Activated B cell treated with CpG ODN at 0.5 μM for 24 hours (primary cell): ENCODE results near the gene EPB41L4B. TPM values are rescaled to one million over a fixed set of nuclear protein-coding genes. Genes with fewer than 3 reads are reported as not detected.

ENCODE experiments used
- ATAC-seq: fragments of 200-7000 bp; cut with Tn5 transposase; one replicate; pipeline ENCODE4 v1.10.0; 2021; ENCODE audit warnings: low read depth, mild to moderate bottlenecking, moderate library complexity
- CTCF ChIA-PET: fragments of 350-600 bp; sonication (Branson Sonifier 250); formaldehyde crosslinking; loops from one replicate; lab custom pipeline; 2021; ENCODE audit warnings: antibody characterized with exemption; lab: Charles Lee
- POLR2A ChIA-PET: fragments of 350-600 bp; sonication (Branson Sonifier 250); formaldehyde crosslinking; loops from one replicate; lab custom pipeline; 2021; ENCODE audit warnings: antibody characterized with exemption; lab: Charles Lee
- DNase-seq: peaks from one replicate; pipeline ENCODE4 v3.0.0; 2022
- H3K27ac Mint-ChIP-seq: one replicate; pipeline ENCODE4 v1.8.0; 2020; ENCODE audit warnings: mixed read lengths
- H3K27me3 Mint-ChIP-seq: one replicate; pipeline ENCODE4 v1.8.0; 2021; ENCODE audit warnings: mixed read lengths
- H3K36me3 Mint-ChIP-seq: one replicate; pipeline ENCODE4 v1.8.0; 2021; ENCODE audit warnings: low read depth, mixed read lengths
- H3K4me1 Mint-ChIP-seq: one replicate; pipeline ENCODE4 v1.8.0; 2021; ENCODE audit warnings: mixed read lengths
- H3K4me3 Mint-ChIP-seq: one replicate; pipeline ENCODE4 v1.8.0; 2020; ENCODE audit warnings: mild to moderate bottlenecking, mixed read lengths
- H3K9me3 Mint-ChIP-seq: one replicate; pipeline ENCODE4 v1.8.0; 2020; ENCODE audit warnings: mixed read lengths
- CTCF ChIP-seq: fragments of 200-600 bp; IDR thresholded peaks from one replicate; pipeline ENCODE4 v1.8.0; 2022; ENCODE audit warnings: antibody characterized with exemption, mild to moderate bottlenecking
- intact Hi-C: fragments of 100-400 bp; cut with micrococcal nuclease; formaldehyde crosslinking; loops from one replicate; pipeline ENCODE4 v1.15.1; 2024
- total RNA-seq: library from RNA; stranded (reverse); gene quantifications from 2 replicates; pipeline ENCODE4 v1.2.3, GENCODE V29; 2022

EPB41L4B gene
- total RNA-seq, 1 donor from 2014 or later: 5.3 TPM

DNA sequence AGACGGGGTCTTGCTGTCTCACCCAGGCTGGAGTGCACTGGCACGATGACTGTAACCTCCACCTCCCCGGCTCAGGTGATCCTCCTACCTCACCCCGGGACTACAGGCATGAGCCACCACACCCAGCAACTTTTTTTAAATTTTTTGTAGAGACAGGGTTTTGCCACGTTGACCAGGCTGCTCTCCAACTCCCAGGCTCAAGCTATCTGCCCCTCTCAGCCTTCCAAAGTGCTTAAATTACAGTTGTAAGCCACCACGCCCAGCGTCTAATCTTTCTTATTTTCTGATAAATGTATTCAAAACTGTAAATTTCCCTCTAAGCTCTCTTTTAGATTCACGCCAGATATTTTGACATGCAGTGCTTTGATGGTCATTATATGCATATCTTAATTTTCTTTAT, 164.2 kb downstream of the EPB41L4B start:
- no peak for ATAC-seq
- no peak overlapping the region for H3K27ac Mint-ChIP-seq
- no peak for TF ChIP-seq CTCF
- intact Hi-C loops: no loop called here
- peaks cover 16% of the 10 kb centered on the region for H3K27me3 Mint-ChIP-seq
- POLR2A ChIA-PET: no interaction called here
- H3K36me3 Mint-ChIP-seq: no peaks in the 10 kb centered on the region
- CTCF ChIA-PET: no interaction called here
- DNase-seq: no peak
- H3K4me1 Mint-ChIP-seq: no peaks in the 10 kb centered on the region
- peaks cover 17% of the 10 kb centered on the region for H3K9me3 Mint-ChIP-seq
- no peak overlapping the region for H3K4me3 Mint-ChIP-seq

DNA sequence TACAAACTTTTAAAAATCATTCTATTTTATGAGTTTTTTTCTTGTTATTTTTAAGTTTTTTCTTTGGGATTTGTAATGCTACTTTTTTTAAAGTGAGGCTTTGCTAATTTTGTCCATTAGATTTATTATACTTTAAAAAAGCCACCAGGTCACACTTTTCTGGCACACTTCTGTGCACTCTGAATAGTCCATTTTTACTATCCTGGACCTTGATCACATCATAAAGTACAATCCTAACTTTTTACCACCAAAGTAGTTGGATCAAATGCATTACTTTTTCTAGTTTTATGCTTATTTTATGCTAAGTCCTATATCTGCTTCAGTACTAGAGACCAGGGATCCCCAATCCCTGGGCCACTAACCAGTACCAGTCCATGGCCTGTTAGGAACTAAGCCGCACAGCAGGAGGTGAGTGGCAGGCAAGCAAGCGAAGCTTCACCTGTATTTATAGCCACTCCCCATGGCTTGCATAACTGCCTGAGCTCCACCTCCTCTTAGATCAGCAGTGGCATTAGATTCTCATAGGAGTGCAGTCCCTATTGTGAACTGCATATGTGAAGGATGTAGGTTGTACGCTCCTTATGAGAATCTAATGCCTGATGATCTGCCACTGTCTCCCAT, 169.8 kb downstream of the EPB41L4B start:
- ChIA-PET POLR2A (no interaction called here), CTCF (no interaction called here)
- intact Hi-C loops: no loop called here
- Mint-ChIP-seq H3K9me3 (peaks cover 17% of the 10 kb centered on the region), H3K36me3 (no peaks in the 10 kb centered on the region), H3K4me1 (no peaks in the 10 kb centered on the region), H3K27me3 (peaks cover 4% of the 10 kb centered on the region), H3K27ac (no peak overlapping the region), H3K4me3 (no peak overlapping the region)
- no peak for ATAC-seq
- no peak for TF ChIP-seq CTCF
- DNase-seq: no peak

- ChIA-PET CTCF (no interaction called here), POLR2A (no interaction called here)
- no peaks in the 10 kb centered on the region for H3K36me3 Mint-ChIP-seq
- no peaks in the 10 kb centered on the region for H3K4me1 Mint-ChIP-seq
- peaks cover 6% of the 10 kb centered on the region for H3K27me3 Mint-ChIP-seq
- intact Hi-C loops: no loop called here
- H3K4me3 Mint-ChIP-seq: no peak overlapping the region
- DNase-seq (no peak), ATAC-seq (no peak)
- peaks cover 14% of the 10 kb centered on the region for H3K9me3 Mint-ChIP-seq
- no peak for TF ChIP-seq CTCF
- H3K27ac Mint-ChIP-seq: no peak overlapping the region
Measured at GRCh38 chr9:109149722-109150121, 171.1 kb downstream of the EPB41L4B start.

GRCh38 chr9:109149089-109149488, 171.8 kb downstream of the EPB41L4B start:
- ChIA-PET POLR2A (interaction anchor here (0.6 kb wide), 1 partner anchor 1044 kb away, joined by 3 read pairs; no protein-coding TSS in a partner anchor), CTCF (no interaction called here)
- peaks cover 12% of the 10 kb centered on the region for H3K9me3 Mint-ChIP-seq
- no peaks in the 10 kb centered on the region for H3K36me3 Mint-ChIP-seq
- no peak for TF ChIP-seq CTCF
- H3K27ac Mint-ChIP-seq: no peak overlapping the region
- peaks cover 6% of the 10 kb centered on the region for H3K27me3 Mint-ChIP-seq
- no peak for ATAC-seq
- DNase-seq: no peak
- no peaks in the 10 kb centered on the region for H3K4me1 Mint-ChIP-seq
- intact Hi-C loops: no loop called here
- H3K4me3 Mint-ChIP-seq: no peak overlapping the region

DNA sequence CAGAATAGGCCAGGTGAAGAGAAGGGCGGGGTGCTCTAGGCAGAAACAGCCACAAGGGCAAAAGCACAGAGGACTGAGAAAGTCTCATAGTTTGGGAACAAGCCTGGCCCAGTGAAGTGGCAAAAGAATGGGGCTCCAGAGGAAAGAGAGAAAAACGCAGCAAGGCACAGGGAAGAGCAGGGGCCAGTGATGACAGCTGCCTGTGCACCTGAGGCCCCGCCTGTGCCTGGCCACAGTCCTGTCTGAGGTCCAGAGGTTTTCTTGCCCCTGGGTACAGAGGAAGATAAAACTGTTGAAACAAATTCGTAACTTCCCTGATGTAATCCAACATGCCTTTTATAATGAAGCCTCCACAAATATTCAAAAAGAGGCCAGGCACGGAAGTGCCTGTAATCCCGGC, 175.8 kb downstream of the EPB41L4B start:
- Mint-ChIP-seq H3K36me3 (no peaks in the 10 kb centered on the region), H3K4me3 (no peak overlapping the region), H3K9me3 (no peaks in the 10 kb centered on the region), H3K27ac (no peak overlapping the region), H3K4me1 (peaks cover 1% of the 10 kb centered on the region), H3K27me3 (peaks cover 6% of the 10 kb centered on the region)
- no peak for TF ChIP-seq CTCF
- ATAC-seq: no peak
- POLR2A ChIA-PET: no interaction called here
- CTCF ChIA-PET: no interaction called here
- DNase-seq: no peak
- intact Hi-C loops: no loop called here
